Measurements from ENCODE around the gene PDZD7.
"Not testable (repeated sequence)": the region's sequence is repeated elsewhere in the genome, so short reads cannot be mapped to it uniquely, and the experiment has no call there.

PDZD7 gene

DNA sequence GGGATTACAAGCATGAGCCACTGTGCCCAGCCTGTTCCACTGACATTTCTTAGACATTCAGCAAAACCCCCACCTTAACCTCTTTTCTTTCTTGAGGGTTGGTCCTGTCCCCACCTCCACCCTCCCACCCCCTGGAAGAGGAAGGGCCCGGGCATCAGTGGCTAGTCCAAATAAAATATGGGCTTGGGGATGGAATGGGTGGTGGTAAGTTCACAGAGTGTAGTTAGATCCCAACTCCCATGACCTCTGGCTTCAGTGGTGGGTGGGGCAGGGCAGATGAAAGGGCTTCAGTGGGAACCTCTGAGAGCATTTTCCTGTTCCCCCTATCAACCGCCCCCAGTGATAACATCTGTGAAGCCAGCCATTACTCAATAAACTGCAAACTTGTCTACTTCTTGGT, 9.9 kb upstream of the PDZD7 start:
- no peak for DNase-seq (ENCODE audit: low spot score)

GRCh38 chr10:101040061-101040460, 9.1 kb upstream of the PDZD7 start:
- no peak for DNase-seq (ENCODE audit: low spot score)

DNA sequence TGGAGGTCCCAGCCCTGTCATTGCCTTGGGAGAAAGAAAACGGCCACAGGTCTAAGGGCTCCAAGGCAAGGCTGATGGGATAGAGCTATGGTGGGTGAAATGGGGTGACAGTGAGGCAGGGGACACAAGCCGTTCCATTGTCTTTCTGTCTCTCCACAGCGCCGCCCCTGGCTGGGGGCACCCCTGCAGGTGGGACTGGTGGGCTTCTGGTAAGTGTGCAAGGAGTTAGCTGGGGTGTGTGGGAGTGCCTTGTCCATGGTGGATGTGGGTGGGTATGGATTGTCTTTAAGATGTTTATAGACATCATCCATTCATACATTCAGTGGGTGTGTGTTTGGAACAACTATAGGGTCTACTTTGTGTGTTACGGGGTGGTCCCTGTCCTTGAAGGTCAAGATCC, 7.6 kb upstream of the PDZD7 start:
- DNase-seq (ENCODE audit: low spot score), result no peak

- DNase-seq (ENCODE audit: low spot score), result no peak
Measured at GRCh38 chr10:101036726-101037125, 5.8 kb upstream of the PDZD7 start.

GRCh38 chr10:101035916-101036702, 5.2 kb upstream of the PDZD7 start:
- no peak for DNase-seq (ENCODE audit: low spot score)

GRCh38 chr10:101035314-101035713, 4.4 kb upstream of the PDZD7 start:
- no peak for DNase-seq (ENCODE audit: low spot score)

DNA sequence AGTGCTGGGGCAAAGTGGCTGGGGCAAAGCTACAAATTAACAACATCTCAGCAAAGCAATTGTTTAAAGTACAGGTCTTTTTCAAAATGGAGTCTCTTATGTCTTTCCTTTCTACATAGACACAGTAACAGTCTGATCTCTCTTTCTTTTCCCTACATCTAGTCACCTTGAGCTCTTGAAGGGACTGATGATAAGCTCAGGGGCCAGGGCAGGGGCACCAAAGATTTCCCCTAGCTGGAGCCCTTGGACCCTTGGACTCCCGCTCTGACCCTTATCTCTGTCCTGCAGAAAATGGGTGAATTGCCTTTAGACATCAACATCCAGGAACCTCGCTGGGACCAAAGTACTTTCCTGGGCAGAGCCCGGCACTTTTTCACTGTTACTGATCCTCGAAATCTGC, 3.5 kb upstream of the PDZD7 start:
- DNase-seq (ENCODE audit: low spot score), result not testable (repeated sequence)

GRCh38 chr10:101033276-101033675, 2.3 kb upstream of the PDZD7 start:
- no peak for DNase-seq (ENCODE audit: low spot score)

DNA sequence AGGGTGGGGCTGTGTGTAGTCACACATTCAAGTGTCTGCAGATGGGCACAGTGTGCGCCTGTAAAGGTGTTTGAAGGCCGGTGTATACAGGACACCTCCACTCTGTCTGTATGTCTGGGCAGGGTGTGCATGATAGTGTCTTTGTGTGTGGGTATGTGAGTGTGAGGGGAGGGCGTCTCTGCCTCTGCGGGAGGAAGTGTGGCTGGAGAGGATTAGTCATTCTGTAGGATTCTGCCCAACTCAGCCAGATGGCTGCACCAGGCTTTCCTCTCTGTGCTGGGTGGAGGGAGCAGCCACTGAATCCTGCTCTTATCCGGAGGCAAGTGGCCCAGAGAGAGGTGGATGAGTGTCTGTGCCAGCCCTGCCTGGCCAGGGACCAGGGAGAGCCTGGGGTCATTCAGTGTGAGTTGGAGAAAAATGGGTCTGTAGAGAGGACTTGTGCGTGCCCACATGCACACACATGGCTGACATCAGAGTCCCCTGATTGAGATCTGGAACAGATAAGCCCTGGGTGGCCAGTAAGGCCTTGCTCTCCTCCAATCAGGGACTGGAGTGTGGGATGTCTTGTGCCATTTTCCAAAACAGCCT, 1.8 kb upstream of the PDZD7 start:
- peak; percentile 89 for DNase-seq (ENCODE audit: low spot score)

GRCh38 chr10:101031796-101032636, 1.1 kb upstream of the PDZD7 start:
- peak; percentile 86 for DNase-seq (ENCODE audit: low spot score)

DNA sequence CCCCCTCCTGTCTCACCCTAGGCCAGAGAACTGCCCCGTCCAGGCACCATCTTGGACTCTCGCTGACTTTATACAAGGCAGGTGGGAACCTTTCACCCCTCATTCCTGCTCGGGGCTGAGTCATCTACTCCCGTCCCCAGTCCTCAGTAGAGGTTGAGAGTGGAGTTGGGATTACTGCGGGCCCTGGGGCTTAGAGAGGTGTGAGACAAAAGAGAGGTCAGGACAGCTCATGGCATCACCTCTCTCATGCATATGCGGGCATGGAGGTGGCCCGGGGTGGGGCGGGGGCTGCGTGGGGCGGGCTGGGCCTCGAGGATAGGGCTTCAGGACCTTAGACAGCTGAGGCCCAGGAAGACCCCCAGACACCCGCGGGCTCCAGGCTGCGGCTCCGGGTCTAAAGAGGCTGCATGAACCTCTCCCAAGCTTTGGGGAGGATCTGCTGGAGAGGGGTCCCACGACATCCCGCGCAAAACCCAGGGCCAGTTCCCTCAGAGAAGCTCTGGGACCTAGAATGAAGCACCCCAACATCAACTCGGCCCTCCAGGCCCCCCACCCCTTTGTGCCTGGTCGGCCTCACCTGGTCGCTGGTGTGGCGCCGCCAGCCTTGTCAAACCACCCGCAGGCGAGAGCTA, 317 bp downstream of the PDZD7 start:
- no peak for DNase-seq (ENCODE audit: low spot score)

- no peak for DNase-seq (ENCODE audit: low spot score)
Measured at GRCh38 chr10:101029520-101030295, 1.2 kb downstream of the PDZD7 start.

DNA sequence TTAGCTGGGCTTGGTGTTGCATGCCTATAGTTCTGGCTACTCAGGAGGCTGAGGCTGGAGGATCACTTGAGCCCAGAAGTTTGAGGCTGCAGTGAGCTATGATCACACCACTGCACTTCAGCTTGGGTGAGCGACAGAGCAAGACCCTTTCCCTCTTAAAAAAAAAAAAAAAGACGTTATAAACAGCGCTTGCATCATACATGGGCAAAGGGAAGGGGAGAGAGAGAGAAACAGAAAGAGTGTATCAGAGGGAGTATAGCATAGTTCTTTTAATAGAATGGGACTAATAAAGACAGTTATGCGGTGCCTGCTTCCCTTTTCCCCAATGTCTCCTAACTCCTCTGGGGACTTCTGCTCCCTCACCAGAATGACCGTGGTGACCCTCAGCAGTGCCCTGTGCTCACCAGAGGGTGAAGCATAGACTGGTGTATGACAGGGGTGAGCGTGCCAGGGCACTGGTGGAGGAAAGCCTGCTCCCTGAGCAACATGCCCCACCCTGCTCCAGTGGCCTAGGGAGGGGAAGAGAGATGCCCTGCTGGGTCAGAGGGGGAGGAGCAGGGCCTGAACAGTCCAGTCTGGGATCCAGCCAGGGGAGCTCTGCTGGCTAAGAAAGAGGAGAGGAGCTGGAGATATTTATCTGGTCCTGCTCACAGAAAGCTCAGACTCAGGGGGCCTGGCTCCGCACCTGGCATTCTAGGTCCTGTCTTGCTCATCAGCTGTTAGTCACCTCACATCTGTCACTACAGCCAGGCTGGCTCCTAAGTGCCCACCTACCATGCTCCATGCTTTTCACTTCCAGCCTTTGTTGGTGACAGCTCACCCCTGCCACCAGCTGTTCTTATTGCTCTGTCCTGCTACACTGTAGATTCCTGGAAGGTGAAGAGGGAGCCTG, 2.2 kb downstream of the PDZD7 start:
- DNase-seq (ENCODE audit: low spot score), result no peak

- DNase-seq (ENCODE audit: low spot score), result no peak
Measured at GRCh38 chr10:101027106-101027720, 3.7 kb downstream of the PDZD7 start.

DNA sequence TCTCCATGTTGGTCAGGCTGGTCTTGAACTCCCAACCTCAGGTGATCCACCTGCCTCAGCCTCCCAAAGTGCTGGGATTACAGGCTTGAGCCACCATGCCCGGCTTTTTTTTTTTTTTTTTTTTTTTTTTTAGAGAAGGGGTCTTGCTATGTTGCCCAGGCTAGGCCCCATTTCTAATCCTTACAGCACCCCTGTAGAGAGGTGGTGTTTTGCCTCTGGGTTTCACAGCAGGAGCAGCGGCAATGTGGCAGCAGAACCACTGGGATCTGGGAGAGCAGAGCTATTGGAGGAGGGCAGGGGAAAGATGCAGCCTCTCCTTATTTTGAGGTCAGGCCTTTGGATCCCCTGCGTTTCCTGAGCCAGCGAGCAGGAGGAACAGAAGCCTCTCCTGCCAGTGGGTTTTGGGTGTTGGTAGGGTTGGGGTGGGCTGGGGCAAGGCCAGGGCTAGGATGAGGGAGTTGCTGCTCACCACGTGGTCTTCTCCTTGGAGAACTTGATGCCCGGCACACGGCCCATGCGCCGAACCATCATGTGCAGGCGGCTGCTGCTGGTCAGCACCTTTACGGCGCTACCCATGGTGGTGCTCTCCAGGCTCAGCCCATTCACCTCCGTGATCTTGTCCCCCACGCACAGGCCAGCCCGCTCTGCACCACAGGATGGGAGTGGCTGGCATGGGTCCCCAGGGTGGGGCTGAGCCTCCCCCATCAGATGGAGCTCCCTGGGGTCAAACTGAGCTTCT, 7.8 kb downstream of the PDZD7 start:
- DNase-seq (ENCODE audit: low spot score), result no peak

DNA sequence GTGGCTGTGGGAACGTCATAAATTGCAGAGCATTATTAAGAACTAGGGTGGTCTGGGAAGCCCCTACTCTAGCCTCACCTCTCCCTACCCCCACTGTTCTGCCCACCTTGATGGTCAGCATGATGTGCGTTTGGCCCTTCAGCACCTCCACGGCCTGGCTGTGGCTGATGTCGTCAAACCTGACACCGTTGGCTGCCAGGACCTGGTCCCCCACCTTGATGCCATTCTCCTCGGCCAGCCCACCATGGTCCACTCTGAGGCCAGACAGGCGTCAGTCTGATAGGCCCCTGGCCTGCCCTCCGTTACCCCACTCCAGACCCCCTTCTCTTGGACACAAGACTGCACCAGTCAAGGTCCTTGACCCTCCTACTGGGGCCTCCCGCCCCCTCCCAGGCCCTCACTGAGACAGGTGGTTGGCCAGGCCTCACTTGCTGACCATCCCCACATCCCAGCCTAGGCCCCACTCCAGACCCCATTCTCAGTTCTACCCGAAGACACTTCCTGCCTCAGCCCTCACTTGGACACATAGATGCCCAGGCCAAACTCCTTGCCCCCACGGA, 9.2 kb downstream of the PDZD7 start:
- no peak for DNase-seq (ENCODE audit: low spot score)

DNA sequence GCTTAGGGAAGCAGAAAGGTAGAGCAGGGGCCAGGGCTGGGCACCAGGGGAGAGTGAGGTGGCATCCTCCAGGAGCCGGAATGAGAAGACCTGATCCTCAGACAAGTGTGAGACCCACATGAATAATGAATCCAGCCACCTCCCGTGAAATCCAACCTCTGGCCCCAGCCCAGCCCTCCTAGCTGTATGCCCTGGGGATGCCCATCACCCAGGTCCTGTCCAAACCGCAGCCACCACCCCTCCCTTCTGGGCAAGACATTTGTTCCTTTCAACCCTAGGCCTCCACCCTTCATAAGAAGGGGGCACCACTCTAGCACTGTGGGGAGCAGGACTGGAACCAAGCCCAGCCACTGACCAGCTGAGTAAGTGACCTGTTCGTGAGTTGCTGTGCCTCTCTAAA, 9.7 kb downstream of the PDZD7 start:
- no peak for DNase-seq (ENCODE audit: low spot score)

DNA sequence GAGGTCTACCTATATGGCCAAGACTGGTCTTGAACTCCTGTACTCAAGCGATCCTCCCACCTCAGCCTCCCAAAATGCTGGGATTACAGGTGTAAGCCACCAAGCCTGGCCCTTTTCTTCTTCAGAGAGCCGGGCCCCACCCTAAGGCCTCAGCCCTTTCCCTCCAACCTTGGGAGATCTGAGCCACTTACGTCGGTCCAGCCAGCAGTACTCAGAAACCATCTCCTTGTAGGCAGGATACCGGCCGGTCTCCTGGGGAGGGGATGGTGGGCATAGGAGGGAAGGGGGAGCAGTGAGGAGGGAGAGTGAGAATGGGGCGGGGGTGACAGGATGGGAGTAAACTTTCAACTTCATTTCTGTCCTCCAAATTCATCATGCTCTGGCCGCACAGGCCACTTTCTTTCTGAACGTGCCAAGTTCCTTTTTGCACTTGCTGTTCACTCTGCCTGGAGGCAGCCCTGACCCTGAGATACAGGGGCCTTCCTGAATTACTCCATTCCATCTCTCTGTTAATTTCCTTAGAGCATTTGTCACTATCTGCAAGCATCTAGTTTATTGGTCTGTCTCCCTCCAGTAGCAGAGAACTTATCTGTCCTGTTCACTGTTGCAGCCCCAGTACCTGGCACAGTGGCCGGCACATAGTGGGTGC, 10.4 kb downstream of the PDZD7 start:
- DNase-seq (ENCODE audit: low spot score), result no peak

DNA sequence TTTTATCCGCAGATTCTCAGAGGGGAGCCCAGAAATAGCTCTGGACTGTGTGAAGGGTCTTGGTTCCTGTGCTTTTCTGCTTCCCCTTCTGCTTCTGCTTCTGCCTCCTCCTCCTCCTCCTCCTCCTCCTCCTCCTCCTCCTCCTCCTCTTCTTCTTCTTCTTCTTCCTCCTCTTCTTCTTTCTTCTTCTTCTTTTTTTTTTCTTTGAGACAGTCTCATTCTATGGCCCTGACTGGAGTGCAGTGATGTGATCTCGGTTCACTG, 11.6 kb downstream of the PDZD7 start:
- DNase-seq (ENCODE audit: low spot score), result no peak
